ENCODE measurements around the gene ELP6. TPM values are rescaled to one million over a fixed set of nuclear protein-coding genes. Genes with fewer than 3 reads are reported as not detected.

The ELP6 gene
- total and polyA plus RNA-seq, 9 of the 15 experiments (the other 6 are each of a cell fraction or from before 2014, with no cell fraction given), result 76.9 to 198 (median 83.3) TPM

DNA sequence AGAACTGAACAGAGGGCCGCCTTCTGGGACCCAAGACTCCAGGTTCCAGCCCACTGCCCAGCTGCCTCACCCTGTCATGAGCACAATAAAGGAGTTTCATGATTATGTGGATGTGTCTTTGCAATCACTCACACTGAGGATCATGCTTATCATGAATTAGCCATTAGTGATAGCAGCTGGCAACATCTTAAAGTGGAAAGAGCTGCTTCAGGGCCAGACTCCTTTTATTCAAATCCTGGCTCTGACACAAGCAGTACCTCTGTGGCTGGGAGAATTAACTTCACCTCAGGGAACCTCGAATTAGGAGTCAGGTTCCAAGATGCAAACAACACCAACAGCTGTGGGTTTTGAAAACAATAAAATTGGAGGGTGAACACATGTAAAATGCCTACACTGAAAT, 31.1 kb downstream of the ELP6 start:
- TF ChIP-seq POLR3G (IDR thresholded peaks at IDR 0.05; ENCODE audit: extremely low read depth, insufficient read length, insufficient replicate concordance), result no peak
- no peak for TF ChIP-seq SP2 (IDR thresholded peaks at IDR 0.05; ENCODE audit: extremely low read depth, low read depth, low read length, poor library complexity, severe bottlenecking)
- TF ChIP-seq, protein P1, sequence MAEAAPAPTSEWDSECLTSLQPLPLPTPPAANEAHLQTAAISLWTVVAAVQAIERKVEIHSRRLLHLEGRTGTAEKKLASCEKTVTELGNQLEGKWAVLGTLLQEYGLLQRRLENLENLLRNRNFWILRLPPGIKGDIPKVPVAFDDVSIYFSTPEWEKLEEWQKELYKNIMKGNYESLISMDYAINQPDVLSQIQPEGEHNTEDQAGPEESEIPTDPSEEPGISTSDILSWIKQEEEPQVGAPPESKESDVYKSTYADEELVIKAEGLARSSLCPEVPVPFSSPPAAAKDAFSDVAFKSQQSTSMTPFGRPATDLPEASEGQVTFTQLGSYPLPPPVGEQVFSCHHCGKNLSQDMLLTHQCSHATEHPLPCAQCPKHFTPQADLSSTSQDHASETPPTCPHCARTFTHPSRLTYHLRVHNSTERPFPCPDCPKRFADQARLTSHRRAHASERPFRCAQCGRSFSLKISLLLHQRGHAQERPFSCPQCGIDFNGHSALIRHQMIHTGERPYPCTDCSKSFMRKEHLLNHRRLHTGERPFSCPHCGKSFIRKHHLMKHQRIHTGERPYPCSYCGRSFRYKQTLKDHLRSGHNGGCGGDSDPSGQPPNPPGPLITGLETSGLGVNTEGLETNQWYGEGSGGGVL (CRISPR knock-in tag; IDR thresholded peaks at IDR 0.05), result no peak
- TF ChIP-seq DACH1 (IDR thresholded peaks at IDR 0.05; ENCODE audit: partially characterized antibody), result peak; percentile 48
- TF ChIP-seq POLR3A (IDR thresholded peaks at IDR 0.05; ENCODE audit: borderline replicate concordance, extremely low read depth, insufficient read depth, insufficient read length), result no peak
- no peak for TF ChIP-seq ZNF133 (CRISPR knock-in tag; IDR thresholded peaks at IDR 0.05)
- peak; percentile 38 for TF ChIP-seq WHSC1 (IDR thresholded peaks at IDR 0.05; ENCODE audit: low read length)
- no peak for TF ChIP-seq SRSF9 (IDR thresholded peaks at IDR 0.05; ENCODE audit: borderline replicate concordance, low read depth, low read length)
- TF ChIP-seq RBBP5 (IDR thresholded peaks at IDR 0.05; ENCODE audit: borderline replicate concordance, insufficient read depth, low read length, poor library complexity, severe bottlenecking), result peak; percentile 8
- TF ChIP-seq, protein P2, sequence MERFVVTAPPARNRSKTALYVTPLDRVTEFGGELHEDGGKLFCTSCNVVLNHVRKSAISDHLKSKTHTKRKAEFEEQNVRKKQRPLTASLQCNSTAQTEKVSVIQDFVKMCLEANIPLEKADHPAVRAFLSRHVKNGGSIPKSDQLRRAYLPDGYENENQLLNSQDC (CRISPR knock-in tag; IDR thresholded peaks at IDR 0.05), result no peak
- TF ChIP-seq, protein P3, sequence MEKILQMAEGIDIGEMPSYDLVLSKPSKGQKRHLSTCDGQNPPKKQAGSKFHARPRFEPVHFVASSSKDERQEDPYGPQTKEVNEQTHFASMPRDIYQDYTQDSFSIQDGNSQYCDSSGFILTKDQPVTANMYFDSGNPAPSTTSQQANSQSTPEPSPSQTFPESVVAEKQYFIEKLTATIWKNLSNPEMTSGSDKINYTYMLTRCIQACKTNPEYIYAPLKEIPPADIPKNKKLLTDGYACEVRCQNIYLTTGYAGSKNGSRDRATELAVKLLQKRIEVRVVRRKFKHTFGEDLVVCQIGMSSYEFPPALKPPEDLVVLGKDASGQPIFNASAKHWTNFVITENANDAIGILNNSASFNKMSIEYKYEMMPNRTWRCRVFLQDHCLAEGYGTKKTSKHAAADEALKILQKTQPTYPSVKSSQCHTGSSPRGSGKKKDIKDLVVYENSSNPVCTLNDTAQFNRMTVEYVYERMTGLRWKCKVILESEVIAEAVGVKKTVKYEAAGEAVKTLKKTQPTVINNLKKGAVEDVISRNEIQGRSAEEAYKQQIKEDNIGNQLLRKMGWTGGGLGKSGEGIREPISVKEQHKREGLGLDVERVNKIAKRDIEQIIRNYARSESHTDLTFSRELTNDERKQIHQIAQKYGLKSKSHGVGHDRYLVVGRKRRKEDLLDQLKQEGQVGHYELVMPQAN (IDR thresholded peaks at IDR 0.05; ENCODE audit: borderline replicate concordance), result no peak
- TF ChIP-seq CCNT2 (IDR thresholded peaks at IDR 0.05; ENCODE audit: borderline replicate concordance, extremely low read depth, insufficient read length, low read depth, low read length), result peak; percentile 9
- no peak for TF ChIP-seq SP1 (CRISPR knock-in tag; IDR thresholded peaks at IDR 0.05)
- TF ChIP-seq, protein P4, sequence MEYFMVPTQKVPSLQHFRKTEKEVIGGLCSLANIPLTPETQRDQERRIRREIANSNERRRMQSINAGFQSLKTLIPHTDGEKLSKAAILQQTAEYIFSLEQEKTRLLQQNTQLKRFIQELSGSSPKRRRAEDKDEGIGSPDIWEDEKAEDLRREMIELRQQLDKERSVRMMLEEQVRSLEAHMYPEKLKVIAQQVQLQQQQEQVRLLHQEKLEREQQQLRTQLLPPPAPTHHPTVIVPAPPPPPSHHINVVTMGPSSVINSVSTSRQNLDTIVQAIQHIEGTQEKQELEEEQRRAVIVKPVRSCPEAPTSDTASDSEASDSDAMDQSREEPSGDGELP (CRISPR knock-in tag; IDR thresholded peaks at IDR 0.05; ENCODE audit: borderline replicate concordance), result 0 out of 2 replicates have a peak, but pooled peaks have one; percentile 10
- no peak for TF ChIP-seq CREM (IDR thresholded peaks at IDR 0.05; ENCODE audit: low read depth)
- no peak for TF ChIP-seq FOXJ2 (tag; IDR thresholded peaks at IDR 0.05)
- TF ChIP-seq SMARCE1 (IDR thresholded peaks at IDR 0.05), result no peak
- Histone ChIP-seq H3K9me3 (replicated peaks; ENCODE audit: control insufficient read depth, insufficient read depth, low read depth, low read length) (no peaks in the 10 kb centered on the region), H3K4me2 (ENCODE audit: insufficient read depth, low read length) (peak overlapping the region; percentile 67), H3K9ac (ENCODE audit: insufficient read depth in 1 of 2, low read depth in 2 of 2, low read length in 2 of 2) (peak overlapping the region; percentile 42 to 50; a peak in 3 of 4 replicates), H3K27ac (ENCODE audit: extremely low read depth, low read depth, low read length) (peak overlapping the region; percentile 75), H3K4me1 (replicated peaks in 1 of 2; ENCODE audit: control insufficient read depth in 2 of 2, insufficient read depth in 2 of 2, low read length in 2 of 2) (peaks cover 32 to 51% of the 10 kb centered on the region in 2 experiments), H3K27me3 (ENCODE audit: control insufficient read depth in 2 of 2, insufficient read depth in 2 of 2, low read length in 2 of 2) (no peaks in the 10 kb centered on the region), H3K9me1 (ENCODE audit: control insufficient read depth, insufficient read depth, low read length) (no peaks in the 10 kb centered on the region), H3K36me3 (ENCODE audit: control insufficient read depth, insufficient read depth, low read length) (peaks cover 9% of the 10 kb centered on the region; the same call in 2 of the 3 replicates), H3K4me3 (no peak overlapping the region), H2AFZ (ENCODE audit: low read depth, low read length) (peak overlapping the region; percentile 84), H3K79me2 (ENCODE audit: control insufficient read depth, insufficient read depth, low read length) (no peaks in the 10 kb centered on the region), H4K20me1 (replicated peaks; ENCODE audit: control insufficient read depth, insufficient read depth, low read length) (no peaks in the 10 kb centered on the region)
- FAIRE-seq, result no peak
- no TSS peak for BruUV-seq (replicated peaks)
- peak; percentile 26 to 53 (median 36) for DNase-seq (ENCODE audit: extremely low read depth in 1 of 4, low spot score in 3 of 4)
- ChIA-PET POLR2A (interaction anchor here (0.6 to 1.6 kb wide), 5 partner anchors 9 to 388 kb away, joined by 3 to 6 read pairs (median 3); no protein-coding TSS in a partner anchor), CTCF (ENCODE audit: low intra/inter-chr PET ratio) (no interaction called here)
- 24% methylated on average over 2 of the region's 2 CpGs for WGBS (ENCODE audit: insufficient coverage, low coverage, missing lambda C conversion rate)
- peak; percentile 6; the same call in 1 of the 3 replicates for ATAC-seq
- intact Hi-C loops (cut with micrococcal nuclease) (no loop called here), in situ Hi-C loops (cut with MboI) (no loop called here)
